Left ventricle myocardium inferior (tissue), 1 donor: Measurements from ENCODE around the gene MSGN1. TPM values are rescaled to one million over a fixed set of nuclear protein-coding genes. Genes with fewer than 3 reads are reported as not detected.
"Not testable (repeated sequence)": the region's sequence is repeated elsewhere in the genome, so short reads cannot be mapped to it uniquely, and the experiment has no call there.

Experiments used
- DNase-seq: peaks from one replicate; pipeline ENCODE4 v3.0.0-alpha.2; 2020
- H3K27ac ChIP-seq: fragments of 200-600 bp; replicated peaks from 2 replicates; pipeline ENCODE4 v1.8.0; 2021
- H3K27me3 ChIP-seq: fragments of 200-600 bp; 2 replicates; pipeline ENCODE4 v1.8.0; 2021; ENCODE audit warnings: low read depth
- H3K36me3 ChIP-seq: fragments of 200-600 bp; 2 replicates; pipeline ENCODE4 v1.8.0; 2021
- H3K4me1 ChIP-seq: fragments of 200-600 bp; 2 replicates; pipeline ENCODE4 v1.8.0; 2021
- H3K4me3 ChIP-seq: fragments of 200-600 bp; 2 replicates; pipeline ENCODE4 v1.8.0; 2021; ENCODE audit warnings: mild to moderate bottlenecking, moderate library complexity
- H3K9me3 ChIP-seq: fragments of 200-600 bp; replicated peaks from 2 replicates; pipeline ENCODE4 v1.8.0; 2021
- CTCF ChIP-seq: fragments of 200-600 bp; IDR thresholded peaks from 2 replicates; pipeline ENCODE4 v1.8.0; 2021; ENCODE audit warnings: antibody characterized with exemption, mild to moderate bottlenecking, borderline replicate concordance
- intact Hi-C: fragments of 100-400 bp; cut with micrococcal nuclease; formaldehyde crosslinking; loops from one replicate; pipeline ENCODE4 v1.11.0; 2022
- total RNA-seq: library from RNA; stranded (reverse); fragmentation: NEBNext Ultra II Directional; extraction: Animal tissue kit (Norgen Biotek cat#: 25700); gene quantifications from one replicate; pipeline ENCODE4 v1.2.1, GENCODE V29; 2021
- donor health status: DM: no; HTN: yes; CAD: no; lungs with severe emphysema.

Gene MSGN1
- total RNA-seq, 1 donor from 2014 or later = not detected

GRCh38 chr2:17815468-17816184, 634 bp upstream of the MSGN1 start:
- Histone ChIP-seq H3K36me3 (no peaks in the 10 kb centered on the region), H3K9me3 (no peaks in the 10 kb centered on the region), H3K27ac (no peak overlapping the region), H3K4me3 (no peak overlapping the region), H3K4me1 (peaks cover 18% of the 10 kb centered on the region), H3K27me3 (no peaks in the 10 kb centered on the region)
- TF ChIP-seq CTCF = no peak
- intact Hi-C loops = no loop called here
- DNase-seq = no peak

GRCh38 chr2:17818235-17818815, 2.1 kb downstream of the MSGN1 start:
- Histone ChIP-seq H3K9me3 (no peaks in the 10 kb centered on the region), H3K4me1 (peaks cover 36% of the 10 kb centered on the region), H3K27me3 (no peaks in the 10 kb centered on the region), H3K27ac (no peak overlapping the region), H3K4me3 (no peak overlapping the region), H3K36me3 (no peaks in the 10 kb centered on the region)
- TF ChIP-seq CTCF = no peak
- intact Hi-C loops = no loop called here
- DNase-seq = no peak

- Histone ChIP-seq H3K4me1 (peaks cover 37% of the 10 kb centered on the region), H3K27ac (peak overlapping the region; percentile 88), H3K36me3 (no peaks in the 10 kb centered on the region), H3K4me3 (peak overlapping the region; percentile 13), H3K27me3 (no peaks in the 10 kb centered on the region), H3K9me3 (no peaks in the 10 kb centered on the region)
- DNase-seq = peak; percentile 23
- intact Hi-C loops = no loop called here
- no peak for TF ChIP-seq CTCF
Observed at GRCh38 chr2:17821080-17821479, 4.8 kb downstream of the MSGN1 start.

GRCh38 chr2:17821535-17822444, 5.5 kb downstream of the MSGN1 start:
- DNase-seq = no peak
- H3K27ac ChIP-seq = peak overlapping the region; percentile 88
- peaks cover 37% of the 10 kb centered on the region for H3K4me1 ChIP-seq
- intact Hi-C loops = no loop called here
- TF ChIP-seq CTCF = no peak
- no peaks in the 10 kb centered on the region for H3K36me3 ChIP-seq
- H3K4me3 ChIP-seq = no peak overlapping the region
- H3K9me3 ChIP-seq = no peaks in the 10 kb centered on the region
- no peaks in the 10 kb centered on the region for H3K27me3 ChIP-seq

- Histone ChIP-seq H3K4me1 (peaks cover 37% of the 10 kb centered on the region), H3K9me3 (no peaks in the 10 kb centered on the region), H3K27me3 (no peaks in the 10 kb centered on the region), H3K36me3 (no peaks in the 10 kb centered on the region), H3K27ac (peak overlapping the region; percentile 88), H3K4me3 (no peak overlapping the region)
- no peak for DNase-seq
- TF ChIP-seq CTCF = no peak
- intact Hi-C loops = no loop called here
Observed at GRCh38 chr2:17822445-17823117, 6.3 kb downstream of the MSGN1 start.

- intact Hi-C loops, DNase-seq, H3K9me3 ChIP-seq, H3K27me3 ChIP-seq, H3K4me3 ChIP-seq, H3K36me3 ChIP-seq: not testable (repeated sequence)
- Histone ChIP-seq H3K4me1 (peaks cover 37% of the 10 kb centered on the region), H3K27ac (peak overlapping the region; percentile 88)
Observed at GRCh38 chr2:17823646-17824045, 7.4 kb downstream of the MSGN1 start.
